Measurements from ENCODE around the gene ASB7. TPM values are rescaled to one million over a fixed set of nuclear protein-coding genes. Genes with fewer than 3 reads are reported as not detected.

Gene ASB7
- 10 to 100 TPM; 16.2 to 17.8 TPM for total RNA-seq

DNA sequence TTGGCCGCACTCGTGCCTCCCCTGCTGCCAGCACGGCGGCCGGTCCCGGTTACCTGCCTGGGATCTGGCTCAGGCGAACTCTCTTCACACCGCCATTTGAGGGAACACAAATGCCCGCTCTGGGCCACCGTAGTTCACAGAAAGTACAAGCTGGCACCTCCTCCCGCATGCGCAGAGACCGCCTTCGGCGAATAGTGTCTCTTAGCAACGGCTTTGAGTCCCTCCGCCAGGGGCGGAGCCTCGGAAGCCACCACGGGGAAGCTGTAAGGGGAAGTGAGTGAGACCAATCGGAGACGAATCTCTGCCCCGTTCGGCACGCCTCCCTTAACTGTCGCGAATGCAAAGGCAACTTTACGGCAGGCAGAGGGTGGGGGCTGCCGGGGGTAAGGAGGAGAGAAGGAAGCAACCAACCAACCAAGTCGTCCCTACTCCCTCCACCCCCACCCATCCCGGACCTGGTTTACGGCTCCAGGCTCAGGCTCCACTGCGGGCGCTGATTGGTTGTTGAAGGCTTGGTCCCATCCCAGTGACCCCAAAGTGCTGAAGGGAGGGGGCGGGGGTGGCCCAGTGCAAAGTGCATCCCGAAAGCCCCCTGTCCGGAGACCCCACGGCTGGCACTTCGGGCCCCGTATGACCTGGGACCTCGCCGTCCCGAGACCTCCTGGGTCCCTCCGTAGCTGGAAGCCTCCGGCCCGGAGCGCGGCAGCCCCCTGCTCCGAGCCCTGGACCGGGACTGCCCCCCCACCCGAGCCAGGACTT is at the start of gene ASB7, which contains the start of gene LINS1:
Gene ASB7 (plus strand): TSS at position 526 of the 759 bp plus-strand sequence. CDS start 9,628 bp downstream, outside the sequence.
Gene LINS1 (minus strand): TSS at position 121 of the 759 bp plus-strand sequence. CDS start 21,342 bp downstream, outside the sequence.
- TF ChIP-seq CTCF (IDR thresholded peaks at IDR 0.05): no peak
- peak; percentile 100 for DNase-seq
- H3K36me3 ChIP-seq: no peaks in the 10 kb centered on the region
- H3K27ac ChIP-seq: peak within 1 kb of the TSS; percentile 85
- H3K9me3 ChIP-seq: no peaks in the 10 kb centered on the region
- intact Hi-C loops (cut with DNase I): no loop called here
- H3K27me3 ChIP-seq: no peaks in the 10 kb centered on the region
- H3K9ac ChIP-seq (ENCODE audit: low read depth in 2 of 2, low read length in 2 of 2): peak within 1 kb of the TSS; percentile 91 to 93
- peaks cover 15% of the 10 kb centered on the region for H3K4me1 ChIP-seq
- H3K4me3 ChIP-seq: peak within 1 kb of the TSS; percentile 98

GRCh38 chr15:100553468-100553867 is 48.9 kb upstream of the ASB7 start:
- H3K4me3 ChIP-seq: no peak overlapping the region
- no peak overlapping the region for H3K27ac ChIP-seq
- no peaks in the 10 kb centered on the region for H3K4me1 ChIP-seq
- H3K9ac ChIP-seq (ENCODE audit: low read depth in 2 of 2, low read length in 2 of 2): no peak overlapping the region
- H3K27me3 ChIP-seq: no peaks in the 10 kb centered on the region
- no peaks in the 10 kb centered on the region for H3K36me3 ChIP-seq
- no peaks in the 10 kb centered on the region for H3K9me3 ChIP-seq
- no peak for DNase-seq
- no peak for TF ChIP-seq CTCF (IDR thresholded peaks at IDR 0.05)
- intact Hi-C loops (cut with DNase I): no loop called here

GRCh38 chr15:100558771-100559254 is 43.6 kb upstream of the ASB7 start:
- intact Hi-C loops (cut with DNase I): no loop called here
- Histone ChIP-seq H3K9me3 (no peaks in the 10 kb centered on the region), H3K36me3 (no peaks in the 10 kb centered on the region), H3K27ac (no peak overlapping the region), H3K4me3 (no peak overlapping the region), H3K4me1 (no peaks in the 10 kb centered on the region), H3K9ac (ENCODE audit: low read depth in 2 of 2, low read length in 2 of 2) (no peak overlapping the region), H3K27me3 (no peaks in the 10 kb centered on the region)
- no peak for TF ChIP-seq CTCF (IDR thresholded peaks at IDR 0.05)
- DNase-seq: no peak

- H3K27ac ChIP-seq: no peak overlapping the region
- H3K4me1 ChIP-seq: no peaks in the 10 kb centered on the region
- H3K27me3 ChIP-seq: no peaks in the 10 kb centered on the region
- no peak overlapping the region for H3K9ac ChIP-seq (ENCODE audit: low read depth in 2 of 2, low read length in 2 of 2)
- no peak for TF ChIP-seq CTCF (IDR thresholded peaks at IDR 0.05)
- no peaks in the 10 kb centered on the region for H3K9me3 ChIP-seq
- H3K4me3 ChIP-seq: no peak overlapping the region
- peak; percentile 32 for DNase-seq
- H3K36me3 ChIP-seq: no peaks in the 10 kb centered on the region
- intact Hi-C loops (cut with DNase I): no loop called here
Observed at GRCh38 chr15:100559330-100559729, 43.1 kb upstream of the ASB7 start.

- no peak overlapping the region for H3K4me3 ChIP-seq
- no peak overlapping the region for H3K9ac ChIP-seq (ENCODE audit: low read depth in 2 of 2, low read length in 2 of 2)
- H3K36me3 ChIP-seq: no peaks in the 10 kb centered on the region
- intact Hi-C loops (cut with DNase I): no loop called here
- H3K9me3 ChIP-seq: no peaks in the 10 kb centered on the region
- H3K27me3 ChIP-seq: no peaks in the 10 kb centered on the region
- DNase-seq: no peak
- H3K27ac ChIP-seq: no peak overlapping the region
- H3K4me1 ChIP-seq: no peaks in the 10 kb centered on the region
- no peak for TF ChIP-seq CTCF (IDR thresholded peaks at IDR 0.05)
Observed at GRCh38 chr15:100560323-100560722, 42.1 kb upstream of the ASB7 start.

All from colonic mucosa (tissue), 4 donors.